Loucy (cell line): Measurements from ENCODE around the gene MTA1.

ENCODE experiments used
- CTCF ChIP-seq: fragments of 200-600 bp; sonication (generic); conservative IDR thresholded peaks from 2 replicates; pipeline ENCODE4 v1.5.1; 2014; ENCODE audit warnings: mild to moderate bottlenecking, antibody characterized with exemption, low read length
- EZH2phosphoT487 ChIP-seq: fragments of 200-600 bp; IDR thresholded peaks from 2 replicates; pipeline ENCODE4 v1.6.1; 2018; ENCODE audit warnings: antibody characterized with exemption, mild to moderate bottlenecking, moderate library complexity, borderline replicate concordance

- TF ChIP-seq EZH2phosphoT487 (no peak), CTCF (no peak)
Observed at GRCh38 chr14:105423488-105424195, 4.0 kb downstream of the MTA1 start.
